HT-29 (cell line): Measurements from ENCODE around the gene UBE2D3. TPM values are rescaled to one million over a fixed set of nuclear protein-coding genes. Genes with fewer than 3 reads are reported as not detected.
A peak's percentile ranks its signal among the peaks of the same experiment; 100 is the strongest.

ENCODE experiments used
- DNase-seq: peaks from one replicate; pipeline ENCODE4 v3.0.0-alpha.2; 2015; ENCODE audit warnings: low spot score
- total RNA-seq: library from RNA; depleted of rRNA; stranded (reverse); fragments of >200 nt; shearing (Covaris generic); gene quantifications from 2 replicates; pipeline ENCODE4 v1.2.3, GENCODE V29; 2014

UBE2D3 gene
- total RNA-seq, 1 experiment from 2014 or later, result 496 TPM

DNA sequence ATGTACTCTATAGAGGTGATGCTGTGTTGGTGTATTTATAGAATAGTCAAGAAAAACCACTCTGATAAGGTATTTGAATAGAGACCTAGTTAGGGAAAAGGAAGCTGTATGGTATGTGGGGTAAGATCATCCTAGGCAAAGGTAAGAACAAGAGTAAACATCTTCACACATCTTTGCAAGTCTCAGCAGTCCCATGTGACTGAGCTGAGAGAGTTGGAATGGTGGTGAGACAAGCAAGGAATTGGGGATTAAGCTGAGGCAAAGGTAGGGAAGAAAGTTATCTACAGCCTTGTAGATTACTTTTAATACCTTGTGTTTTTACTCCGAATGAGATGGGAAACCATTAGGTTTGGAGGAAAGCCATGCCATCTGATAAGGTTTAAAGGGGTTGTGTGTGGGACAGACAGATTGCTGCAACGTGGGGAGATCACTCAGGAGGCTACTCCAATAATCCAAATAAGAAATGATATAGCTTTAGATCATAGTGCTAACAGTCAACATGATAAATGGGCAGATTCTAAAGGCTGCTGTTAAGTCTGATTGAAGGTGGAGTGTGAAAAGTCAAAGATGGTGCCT lies 34.9 kb downstream of the UBE2D3 start:
- DNase-seq, result no peak

DNA sequence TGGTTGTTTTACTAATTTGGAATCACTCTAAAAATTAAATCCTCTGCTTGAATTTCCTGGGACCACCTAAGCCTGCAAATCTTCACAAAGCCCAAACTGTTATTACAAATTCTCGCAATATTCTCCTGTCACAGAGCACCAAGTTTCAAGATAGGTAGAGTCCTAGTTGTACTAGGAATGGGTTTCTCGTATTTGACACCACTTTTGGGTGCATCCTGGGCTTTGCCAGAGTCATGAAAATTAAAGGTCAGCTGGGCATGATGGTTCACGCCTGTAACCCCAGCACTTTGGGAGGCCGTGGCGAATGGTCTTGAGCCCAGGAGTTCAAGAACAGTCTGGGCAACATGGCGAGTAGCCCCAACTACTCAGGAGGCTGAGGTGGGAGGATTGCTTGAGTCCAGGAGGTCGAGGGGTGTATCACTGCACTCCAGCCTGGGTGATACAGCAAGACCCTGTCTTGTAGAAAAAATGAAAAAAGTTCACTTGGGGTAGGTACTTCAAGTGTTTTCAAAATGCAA lies 36.0 kb downstream of the UBE2D3 start:
- no peak for DNase-seq

GRCh38 chr4:102789317-102789717 lies 38.0 kb downstream of the UBE2D3 start:
- no peak for DNase-seq

GRCh38 chr4:102787944-102788343 lies 39.4 kb downstream of the UBE2D3 start:
- no peak for DNase-seq

DNA sequence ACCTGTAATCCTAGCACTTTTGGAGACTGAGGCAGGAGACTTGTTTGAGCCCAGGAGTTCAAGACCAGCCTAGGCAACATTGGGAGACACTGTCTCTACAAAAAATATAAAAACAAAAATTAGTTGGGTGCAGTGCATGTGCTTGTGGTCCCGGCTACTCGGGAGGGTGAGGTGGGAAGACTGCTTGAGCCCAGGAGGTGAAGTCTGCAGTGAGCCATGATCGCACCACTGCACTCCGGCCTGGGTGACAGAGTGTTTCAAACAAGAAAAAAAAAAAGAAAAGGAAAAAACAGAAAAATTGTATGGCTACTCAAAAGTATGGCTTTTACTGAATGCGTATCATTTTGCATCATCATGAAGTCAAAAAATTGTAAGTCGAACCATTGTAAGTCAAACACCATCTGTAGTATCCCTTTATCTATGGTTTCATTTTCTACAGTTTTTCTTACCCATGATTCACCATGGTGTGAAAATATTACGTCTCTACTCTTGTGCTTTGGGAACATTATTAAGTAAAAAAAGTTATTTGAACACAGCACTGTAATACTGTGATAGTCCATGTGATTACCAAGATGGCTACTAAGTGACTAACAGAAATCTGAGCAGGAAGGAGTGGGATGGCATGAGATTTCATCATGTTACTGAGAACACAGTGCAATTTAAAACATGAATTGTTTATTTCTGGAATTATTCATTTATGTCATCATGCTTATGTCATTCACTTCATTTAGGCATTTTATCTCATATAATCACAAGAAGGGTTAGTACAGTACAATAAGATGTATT lies 40.1 kb downstream of the UBE2D3 start:
- no peak for DNase-seq

DNA sequence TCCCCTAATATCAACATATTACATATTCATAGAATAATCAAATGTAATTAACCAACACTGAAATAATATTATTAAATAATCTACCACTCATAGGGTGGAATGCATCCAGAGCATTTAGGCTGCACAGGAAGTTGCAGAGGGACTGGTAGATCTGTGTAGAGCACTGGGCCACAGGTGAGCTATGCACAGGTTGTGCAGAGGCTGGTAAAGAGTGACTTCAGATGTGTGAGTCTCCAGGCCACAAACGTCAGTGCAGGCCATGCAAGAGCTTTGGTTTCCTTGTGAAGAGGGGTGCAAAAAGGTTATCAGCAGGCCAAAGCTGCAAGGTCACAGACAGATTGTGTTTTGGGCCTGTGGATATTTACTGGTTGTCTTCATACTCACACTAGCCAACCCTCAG lies 41.1 kb downstream of the UBE2D3 start:
- no peak for DNase-seq

GRCh38 chr4:102783006-102783405 lies 44.3 kb downstream of the UBE2D3 start:
- DNase-seq, result no peak

DNA sequence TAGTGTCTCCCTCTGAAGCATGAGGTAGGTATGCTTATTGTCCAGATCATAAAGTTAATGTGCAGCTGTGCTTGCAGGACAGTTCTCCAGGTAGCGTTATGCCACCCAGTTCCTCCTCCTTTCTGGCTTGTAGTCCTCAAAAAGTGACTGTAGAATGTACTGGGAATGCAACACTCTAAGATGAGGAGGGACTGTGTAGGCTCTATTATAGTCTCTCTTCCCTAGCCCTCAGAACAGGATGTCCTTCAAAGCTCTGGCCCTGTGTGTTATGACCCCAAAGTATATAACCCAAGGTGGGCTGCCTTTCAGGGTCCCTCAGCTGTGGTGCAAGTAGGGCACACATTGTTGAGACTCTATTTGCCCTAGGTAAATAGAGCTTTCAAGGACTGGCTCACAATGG lies 45.8 kb downstream of the UBE2D3 start:
- DNase-seq, result no peak

GRCh38 chr4:102780476-102781144 lies 46.7 kb downstream of the UBE2D3 start:
- no peak for DNase-seq

DNA sequence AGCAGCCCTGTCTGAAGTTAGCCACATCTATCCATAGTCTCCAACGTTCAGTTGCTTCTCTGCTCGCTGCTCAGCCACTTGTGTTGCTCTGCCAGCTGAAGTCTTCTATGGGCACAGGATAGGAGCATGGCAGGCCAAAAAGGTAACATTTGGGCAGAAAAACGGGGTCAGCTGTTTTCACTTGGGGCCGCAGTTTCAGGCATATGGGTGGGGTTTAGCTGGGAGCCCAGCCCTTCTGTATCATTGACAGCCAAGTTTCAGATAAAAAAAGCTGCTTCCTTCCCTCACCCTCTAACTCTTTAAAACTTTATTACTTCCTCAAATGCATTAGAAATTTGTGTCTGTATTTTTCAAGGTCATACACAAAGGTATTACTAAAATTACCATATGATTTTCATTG lies 48.1 kb downstream of the UBE2D3 start:
- no peak for DNase-seq

DNA sequence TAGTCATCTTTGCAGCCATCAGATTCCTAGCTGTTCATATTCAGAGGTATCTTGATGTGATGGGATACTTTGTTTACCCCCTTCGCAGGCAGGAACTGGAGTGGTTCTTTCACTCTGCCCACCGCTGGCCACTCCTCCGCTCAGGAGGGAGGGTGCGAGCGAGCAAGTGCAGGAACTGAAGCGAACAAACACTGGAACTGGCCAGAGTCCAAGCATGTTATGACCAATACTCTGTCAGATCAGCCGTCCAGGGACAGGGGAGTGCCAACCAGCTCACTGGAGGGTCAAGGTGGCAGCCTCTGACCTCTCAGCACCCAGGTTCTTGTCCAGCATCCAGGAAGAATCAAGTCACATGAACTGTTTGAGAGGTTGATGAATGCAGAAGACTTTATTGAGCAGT lies 48.6 kb downstream of the UBE2D3 start:
- peak; percentile 61 for DNase-seq

GRCh38 chr4:102775805-102776204 lies 51.5 kb downstream of the UBE2D3 start:
- no peak for DNase-seq

- no peak for DNase-seq
These were observed 53.1 kb downstream of the UBE2D3 start for GRCh38 chr4:102774254-102774653.

DNA sequence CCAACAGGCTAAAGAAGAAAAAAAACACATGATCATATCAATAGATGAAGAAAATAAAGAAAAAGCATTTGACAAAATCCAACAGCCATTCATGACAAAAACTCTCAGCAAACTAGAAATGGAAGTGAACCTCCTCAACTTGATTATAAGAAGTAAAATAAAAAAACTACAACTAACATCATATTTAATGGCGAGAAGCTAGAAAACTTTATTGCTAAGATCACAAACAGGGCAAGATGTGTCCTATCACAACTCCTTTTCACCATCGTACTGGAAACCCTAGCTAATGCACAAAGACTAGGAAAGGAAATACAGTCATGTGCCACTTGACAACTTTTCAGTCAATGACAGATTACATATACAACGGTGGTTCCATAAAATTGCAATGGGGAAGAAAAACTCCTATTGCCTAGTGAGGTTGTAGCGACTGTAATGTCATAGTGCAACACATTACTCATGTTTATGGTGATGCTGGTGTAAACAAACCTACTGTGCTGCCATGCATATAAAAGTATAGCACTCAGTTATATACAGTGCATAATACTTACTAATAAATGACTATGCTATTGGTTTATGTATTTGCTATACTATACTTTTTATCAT lies 54.5 kb downstream of the UBE2D3 start:
- no peak for DNase-seq

DNA sequence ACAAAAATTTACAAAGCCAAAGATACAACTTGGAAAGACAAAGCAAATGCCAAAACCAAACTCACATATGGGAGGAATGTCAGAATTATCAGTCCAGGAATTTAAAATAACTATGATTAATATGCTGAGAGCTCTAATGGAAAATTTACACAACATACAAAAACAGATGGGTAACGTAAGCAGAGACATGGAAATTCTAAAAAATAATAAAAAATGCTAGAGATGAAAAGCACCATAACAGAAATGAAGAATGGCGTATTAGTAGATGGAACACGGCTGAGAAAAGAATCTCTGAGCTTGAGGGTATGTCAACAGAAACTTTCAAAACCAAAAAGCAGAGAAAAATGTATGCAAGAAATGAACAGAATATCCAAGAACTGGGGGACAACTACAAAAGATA lies 62.5 kb downstream of the UBE2D3 start:
- no peak for DNase-seq

DNA sequence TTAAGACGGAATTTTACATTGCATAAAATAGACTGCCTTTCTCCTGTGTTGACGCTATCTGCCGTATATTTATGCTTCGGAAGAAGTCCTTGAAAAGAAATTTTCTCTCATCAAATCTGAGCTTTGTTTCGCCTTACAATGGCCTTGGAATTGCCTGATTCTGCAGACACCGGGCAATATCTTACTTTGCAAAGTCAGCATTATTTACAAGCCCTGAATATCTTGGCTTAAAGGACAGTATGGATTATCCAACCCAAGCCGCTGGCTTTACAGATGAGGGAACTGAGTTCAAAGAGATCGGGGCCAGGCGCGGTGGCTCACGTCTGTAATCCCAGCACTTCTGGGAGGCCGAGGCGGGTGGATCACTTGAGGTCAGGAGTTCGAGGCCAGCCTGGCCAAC lies 65.4 kb downstream of the UBE2D3 start:
- DNase-seq, result no peak

DNA sequence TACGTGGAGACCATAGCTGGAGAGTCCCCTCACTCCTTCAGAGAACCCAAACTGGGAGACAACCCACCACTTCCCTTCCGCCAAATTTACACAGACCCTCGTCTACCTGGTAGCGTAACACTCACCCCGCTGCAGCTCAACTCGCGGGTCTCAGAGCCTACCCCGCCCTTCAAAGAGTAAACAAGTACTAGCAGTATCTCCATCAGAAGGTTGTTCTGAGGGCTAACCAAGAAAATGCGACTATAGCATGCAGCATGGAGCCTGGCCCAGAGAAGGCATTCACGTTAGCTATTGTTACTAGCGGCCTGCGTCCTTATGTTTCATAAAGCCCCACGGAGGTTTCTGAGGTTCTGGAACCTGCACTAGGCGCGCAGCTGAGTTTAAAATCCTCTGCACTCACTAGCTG lies 66.1 kb downstream of the UBE2D3 start:
- DNase-seq, result no peak

DNA sequence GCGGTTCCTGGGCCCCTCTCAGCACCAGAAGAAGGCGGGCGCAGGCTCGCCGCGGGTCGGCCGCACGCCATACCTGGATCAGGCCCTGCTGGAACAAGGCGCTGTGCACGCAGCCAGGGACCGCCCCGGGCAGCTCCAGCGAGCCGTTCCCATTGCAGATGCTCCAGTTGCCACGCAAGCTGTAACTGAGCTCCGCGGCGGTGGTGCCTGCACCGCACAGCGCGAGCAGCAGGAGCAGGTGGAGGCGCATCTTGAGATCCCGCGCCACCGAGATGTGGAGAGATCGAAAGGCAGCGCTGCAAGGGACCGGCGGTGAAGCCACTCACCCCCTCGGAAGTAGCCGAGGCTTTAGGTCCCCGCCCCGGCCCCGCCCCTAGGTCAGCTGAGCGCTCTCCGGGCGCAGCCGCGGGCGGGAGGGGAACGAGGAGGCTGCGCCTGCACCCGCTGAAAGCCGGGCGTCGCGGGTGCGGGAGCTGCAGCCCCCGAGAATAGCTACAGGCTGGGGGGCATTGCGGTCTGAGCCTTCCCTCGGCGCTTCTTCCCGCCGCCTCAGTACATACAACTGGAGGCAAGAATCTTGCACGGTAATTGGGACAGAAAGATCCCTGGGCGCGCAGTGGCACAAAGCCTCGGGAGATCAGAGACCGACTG lies 66.6 kb downstream of the UBE2D3 start, which contains the start of gene MANBA:
Gene MANBA, minus strand, starts transcription at position 324 of the 651 bp plus-strand sequence. Its CDS starts 74 bp downstream, at position 250.
- DNase-seq, result peak; percentile 83

DNA sequence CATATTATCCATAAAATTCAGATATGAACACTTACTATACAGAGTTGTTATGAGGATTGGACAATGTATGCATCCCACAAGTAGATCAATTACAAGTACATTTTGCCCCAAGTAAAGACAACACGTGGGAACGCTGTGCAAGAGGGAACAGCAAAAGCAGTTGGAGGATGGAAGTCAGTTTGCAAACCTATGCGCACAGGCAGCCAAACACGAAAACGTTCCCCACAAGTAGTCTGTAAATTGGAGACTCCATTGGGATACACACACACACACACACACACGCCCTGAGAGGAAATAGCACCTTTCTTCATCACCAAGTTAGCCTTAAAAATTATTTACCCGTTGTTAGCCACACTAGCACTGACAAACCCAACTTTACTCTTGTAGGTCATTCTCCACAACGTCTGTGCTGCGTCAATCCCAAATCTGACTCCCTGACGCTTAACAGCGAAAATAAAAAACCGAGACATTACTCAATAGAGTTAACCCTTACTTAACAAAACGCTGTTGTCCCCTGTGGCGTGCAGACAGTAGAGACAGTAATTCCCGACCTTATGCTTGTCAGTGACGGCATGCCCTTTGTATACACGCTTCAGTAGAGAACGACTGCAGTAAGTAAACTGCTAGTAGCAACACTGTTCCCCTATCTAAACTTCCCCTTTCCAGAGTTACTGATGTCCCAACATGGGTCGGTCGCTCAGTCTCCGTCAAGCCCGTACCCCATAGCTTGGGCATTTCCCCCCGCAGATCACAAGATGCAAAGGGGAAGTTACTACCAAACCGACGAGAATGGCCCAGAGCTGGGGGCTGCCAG lies 67.3 kb downstream of the UBE2D3 start:
- peak; percentile 53 for DNase-seq

- DNase-seq, result no peak
These were observed 68.8 kb downstream of the UBE2D3 start for GRCh38 chr4:102758241-102759160.
